Esophagus squamous epithelium (tissue), 5 donors: Measurements from ENCODE around the gene GLTP. TPM values are rescaled to one million over a fixed set of nuclear protein-coding genes. Genes with fewer than 3 reads are reported as not detected.
"Not testable (repeated sequence)": the region's sequence is repeated elsewhere in the genome, so short reads cannot be mapped to it uniquely, and the experiment has no call there.

ENCODE experiments used
- DNase-seq: peaks from one replicate; lab custom pipeline; 2025; lab: John Stamatoyannopoulos, UW
- H3K27ac ChIP-seq, 4 donors: fragments of 200-600 bp; sonication (generic); one replicate each; pipeline ENCODE4 v1.5.1; 2016 to 2019; ENCODE audit warnings: mild to moderate bottlenecking in 1 of 4
- H3K27me3 ChIP-seq, 4 donors: fragments of 200-600 bp; sonication (generic); 1 replicate in 3 of 4; 2 replicates in 1 of 4; pipeline versions ENCODE4 v1.5.1 to v1.6.0; 2017 to 2021; ENCODE audit warnings: antibody characterized with exemption in 1 of 4
- H3K36me3 ChIP-seq, 3 donors: fragments of 200-600 bp; sonication (generic); one replicate each; pipeline ENCODE4 v1.5.1; 2016 to 2019
- H3K4me1 ChIP-seq, 3 donors: fragments of 200-600 bp; sonication (generic); one replicate each; pipeline ENCODE4 v1.5.1; 2017 to 2019
- H3K4me3 ChIP-seq, 4 donors: fragments of 200-600 bp; sonication (generic); 1 replicate in 3 of 4; 2 replicates in 1 of 4; pipeline ENCODE4 v1.5.1; 2016 to 2019; ENCODE audit warnings: mild to moderate bottlenecking in 2 of 4, moderate library complexity in 1 of 4
- H3K9me3 ChIP-seq, 3 donors: fragments of 200-600 bp; sonication (generic); one replicate each; pipeline ENCODE4 v1.5.1; 2016 to 2019
- CTCF ChIP-seq, 6 experiments: fragments of 450-650 bp in 4 of 6; fragments of 200-600 bp in 2 of 6; sonication (generic) in 2 of 6; IDR thresholded peaks; one replicate each; pipeline ENCODE4 v1.5.1; 2016 to 2019; ENCODE audit warnings: antibody characterized with exemption in 6 of 6, mild to moderate bottlenecking in 4 of 6, moderate library complexity in 4 of 6
- POLR2A ChIP-seq, 4 donors: fragments of 450-650 bp; IDR thresholded peaks; one replicate each; pipeline ENCODE4 v1.6.1; 2017; ENCODE audit warnings: antibody characterized with exemption in 4 of 4, mild to moderate bottlenecking in 4 of 4, moderate library complexity in 3 of 4
- WGBS, 2 donors: methylation state at CpG; one replicate each; pipeline ENCODE4 v1.1.5; 2018; 5-methylcytosine and 5-hydroxymethylcytosine counted together
- intact Hi-C: fragments of 100-400 bp; cut with DNase I; formaldehyde crosslinking; loops from one replicate; pipeline ENCODE4 v1.15.0; 2022
- total RNA-seq, 4 donors: library from RNA; depleted of rRNA; stranded (reverse); fragments of >200 nt; gene quantifications; one replicate each; pipeline ENCODE4 v1.1.0, GENCODE V29; 2016
- donor health status: DM: yes; HTN: yes; CAD: no.

GLTP gene
- total RNA-seq, 4 donors from 2014 or later = 315 to 901 (median 457) TPM

GRCh38 chr12:109868182-109869051 is 11.9 kb downstream of the GLTP start:
- no peak for DNase-seq
- peak overlapping the region; percentile 84 to 97 (median 89) for H3K27ac ChIP-seq

GRCh38 chr12:109864916-109865315 is 15.4 kb downstream of the GLTP start:
- 24 to 65% methylated on average over 3 of the region's 3 CpGs for WGBS, 2 donors
- no peaks in the 10 kb centered on the region for H3K9me3 ChIP-seq
- TF ChIP-seq CTCF (IDR thresholded peaks at IDR 0.05) (no peak), POLR2A (IDR thresholded peaks at IDR 0.05) (no peak)
- H3K36me3 ChIP-seq = peaks cover 6 to 41% (median 17%) of the 10 kb centered on the region in 3 donors
- H3K27ac ChIP-seq = peak overlapping the region; percentile 84 to 97 (median 90)
- H3K27me3 ChIP-seq = no peaks in the 10 kb centered on the region
- no peak for DNase-seq
- peaks cover 10 to 95% (median 35%) of the 10 kb centered on the region in 3 donors for H3K4me1 ChIP-seq
- H3K4me3 ChIP-seq = no peak overlapping the region
- intact Hi-C loops = no loop called here

More at GRCh38 chr12:109868182-109869051, 11.9 kb downstream of the GLTP start:
- H3K4me1 ChIP-seq = peaks cover 22 to 100% (median 64%) of the 10 kb centered on the region in 3 donors
- no peaks in the 10 kb centered on the region for H3K9me3 ChIP-seq
- intact Hi-C loops = no loop called here
- H3K27me3 ChIP-seq = no peaks in the 10 kb centered on the region
- WGBS, 2 donors = 33 to 56% methylated on average over 9 of the region's 9 CpGs
- H3K36me3 ChIP-seq = peaks cover 0 to 39% (median 0%) of the 10 kb centered on the region in 3 donors
- no peak for TF ChIP-seq CTCF (IDR thresholded peaks at IDR 0.05)
- no peak for TF ChIP-seq POLR2A (IDR thresholded peaks at IDR 0.05)
- no peak overlapping the region for H3K4me3 ChIP-seq

- H3K4me3 ChIP-seq = no peak overlapping the region
- H3K27ac ChIP-seq = peak overlapping the region; percentile 84 to 97 (median 90)
- WGBS, 2 donors = 44 to 57% methylated on average over 5 to 7 of the region's 9 CpGs
- no peaks in the 10 kb centered on the region for H3K27me3 ChIP-seq
- intact Hi-C loops = no loop called here
- no peak for DNase-seq
- H3K9me3 ChIP-seq = no peaks in the 10 kb centered on the region
- peaks cover 6 to 47% (median 17%) of the 10 kb centered on the region in 3 donors for H3K36me3 ChIP-seq
- no peak for TF ChIP-seq CTCF (IDR thresholded peaks at IDR 0.05)
- TF ChIP-seq POLR2A (IDR thresholded peaks at IDR 0.05) = no peak
- peaks cover 10 to 87% (median 27%) of the 10 kb centered on the region in 3 donors for H3K4me1 ChIP-seq
These were observed 16.3 kb downstream of the GLTP start for GRCh38 chr12:109863847-109864712.

- peaks cover 10 to 71% (median 22%) of the 10 kb centered on the region in 3 donors for H3K4me1 ChIP-seq
- H3K36me3 ChIP-seq = peaks cover 12 to 57% (median 27%) of the 10 kb centered on the region in 3 donors
- H3K4me3 ChIP-seq, intact Hi-C loops, H3K9me3 ChIP-seq, H3K27me3 ChIP-seq, DNase-seq: not testable (repeated sequence)
- H3K27ac ChIP-seq = peak overlapping the region in 2 of 4 donors; percentile 91 to 97
- WGBS, 2 donors = 89 to 91% methylated on average over 8 of the region's 9 CpGs
These were observed 17.9 kb downstream of the GLTP start for GRCh38 chr12:109862491-109862890.

GRCh38 chr12:109861689-109862314 is 18.5 kb downstream of the GLTP start:
- TF ChIP-seq POLR2A (IDR thresholded peaks at IDR 0.05) (no peak), CTCF (IDR thresholded peaks at IDR 0.05) (no peak)
- intact Hi-C loops = no loop called here
- Histone ChIP-seq H3K4me3 (no peak overlapping the region), H3K36me3 (peaks cover 19 to 57% (median 32%) of the 10 kb centered on the region in 3 donors), H3K4me1 (peaks cover 10 to 64% (median 22%) of the 10 kb centered on the region in 3 donors), H3K9me3 (no peaks in the 10 kb centered on the region), H3K27ac (peak overlapping the region in 3 of 4 donors; percentile 9 to 97 (median 91)), H3K27me3 (no peaks in the 10 kb centered on the region)
- no peak for DNase-seq
- WGBS, 2 donors = 83 to 88% methylated on average over 7 to 9 of the region's 17 CpGs
